Liver (tissue), 9 donors: ENCODE measurements around the gene NTF3. TPM values are rescaled to one million over a fixed set of nuclear protein-coding genes. Genes with fewer than 3 reads are reported as not detected.
A peak's percentile ranks its signal among the peaks of the same experiment; 100 is the strongest.

Experiments
- DNase-seq: peaks from one replicate; pipeline ENCODE4 v3.0.0-alpha.2; 2017; ENCODE audit warnings: low spot score
- H3K27ac ChIP-seq, 2 donors: one replicate each; pipeline ENCODE4 v1.7.0; 2013; ENCODE audit warnings: inconsistent platforms in 2 of 2, low read length in 2 of 2, control low read depth in 1 of 2, low read depth in 1 of 2, mild to moderate bottlenecking in 1 of 2
- H3K27me3 ChIP-seq, 4 donors: one replicate each; pipeline versions ENCODE4 v1.6.1 to v1.7.0; 2013; ENCODE audit warnings: low read length in 3 of 4, inconsistent platforms in 1 of 4, mild to moderate bottlenecking in 1 of 4, moderate library complexity in 1 of 4; ENCODE audit not compliant: control insufficient read depth in 4 of 4, insufficient read depth in 4 of 4
- H3K36me3 ChIP-seq, 4 donors: one replicate each; pipeline versions ENCODE4 v1.6.1 to v1.7.0; 2013; ENCODE audit warnings: low read length in 3 of 4, mild to moderate bottlenecking in 3 of 4, low read depth in 1 of 4, moderate library complexity in 1 of 4; ENCODE audit not compliant: control insufficient read depth in 4 of 4, insufficient read depth in 3 of 4
- H3K4me1 ChIP-seq, 4 donors: one replicate each; pipeline versions ENCODE4 v1.6.1 to v1.7.0; 2013; ENCODE audit warnings: low read length in 3 of 4, mild to moderate bottlenecking in 3 of 4, moderate library complexity in 1 of 4; ENCODE audit not compliant: control insufficient read depth in 4 of 4, insufficient read depth in 4 of 4
- H3K4me3 ChIP-seq, 3 donors: one replicate each; pipeline versions ENCODE4 v1.6.1 to v1.7.0; 2013; ENCODE audit warnings: low read length in 3 of 3, control low read depth in 1 of 3, low read depth in 1 of 3, mild to moderate bottlenecking in 1 of 3
- H3K9ac ChIP-seq, 2 donors: one replicate each; pipeline ENCODE4 v1.7.0; 2013; ENCODE audit warnings: low read length in 2 of 2, mild to moderate bottlenecking in 2 of 2, moderate library complexity in 2 of 2, control low read depth in 1 of 2, low read depth in 1 of 2
- H3K9me3 ChIP-seq, 4 donors: one replicate each; pipeline versions ENCODE4 v1.6.1 to v1.7.0; 2013; ENCODE audit warnings: low read length in 3 of 4; ENCODE audit not compliant: control insufficient read depth in 4 of 4
- ATF3 ChIP-seq: IDR thresholded peaks from 2 replicates; pipeline ENCODE4 v1.6.1; 2016; ENCODE audit warnings: antibody characterized with exemption
- EGR1 ChIP-seq, 2 donors: IDR thresholded peaks; 2 replicates each; pipeline ENCODE4 v1.6.1; 2016 to 2018; ENCODE audit warnings: antibody characterized with exemption in 2 of 2, low read depth in 2 of 2
- FOXA1 ChIP-seq: IDR thresholded peaks from 2 replicates; pipeline ENCODE4 v1.6.1; 2016; ENCODE audit warnings: antibody characterized with exemption
- GABPA ChIP-seq, 2 donors: IDR thresholded peaks in 1 of 2; conservative IDR thresholded peaks in 1 of 2; 2 replicates each; pipeline ENCODE4 v1.6.1; 2016; ENCODE audit warnings: antibody characterized with exemption in 2 of 2, mild to moderate bottlenecking in 1 of 2, moderate library complexity in 1 of 2
- HNF4A ChIP-seq, 2 donors: conservative IDR thresholded peaks; 2 replicates each; pipeline ENCODE4 v1.6.1; 2016; ENCODE audit warnings: antibody characterized with exemption in 2 of 2, mild to moderate bottlenecking in 2 of 2
- HNF4G ChIP-seq: IDR thresholded peaks from 2 replicates; pipeline ENCODE4 v1.6.1; 2016; ENCODE audit warnings: antibody characterized with exemption
- JUND ChIP-seq, 2 donors: IDR thresholded peaks; 2 replicates each; pipeline ENCODE4 v1.6.1; 2016; ENCODE audit warnings: antibody characterized with exemption in 2 of 2
- NR2F2 ChIP-seq: IDR thresholded peaks from 2 replicates; pipeline ENCODE4 v1.6.1; 2016; ENCODE audit warnings: antibody characterized with exemption
- RAD21 ChIP-seq, 2 donors: IDR thresholded peaks; 2 replicates each; pipeline ENCODE4 v1.6.1; 2016; ENCODE audit warnings: antibody characterized with exemption in 2 of 2, mild to moderate bottlenecking in 2 of 2
- REST ChIP-seq: IDR thresholded peaks from 2 replicates; pipeline ENCODE4 v1.6.1; 2016; ENCODE audit warnings: antibody characterized with exemption, mild to moderate bottlenecking
- RXRA ChIP-seq, 2 donors: IDR thresholded peaks; 2 replicates each; pipeline ENCODE4 v1.6.1; 2017 to 2018; ENCODE audit warnings: antibody characterized with exemption in 2 of 2, mild to moderate bottlenecking in 1 of 2
- SP1 ChIP-seq: IDR thresholded peaks from 2 replicates; pipeline ENCODE4 v1.6.1; 2018; ENCODE audit warnings: antibody characterized with exemption, mild to moderate bottlenecking
- TAF1 ChIP-seq: conservative IDR thresholded peaks from 2 replicates; pipeline ENCODE4 v1.6.1; 2016; ENCODE audit warnings: antibody characterized with exemption, mild to moderate bottlenecking
- YY1 ChIP-seq: IDR thresholded peaks from 2 replicates; pipeline ENCODE4 v1.6.1; 2016; ENCODE audit warnings: antibody characterized with exemption, mild to moderate bottlenecking
- ZBTB33 ChIP-seq: IDR thresholded peaks from 2 replicates; pipeline ENCODE4 v1.6.1; 2016; ENCODE audit warnings: antibody characterized with exemption
- WGBS: extraction: QIAGEN DNeasy Blood & Tissue Kit; methylation state at CpG from one replicate; pipeline ENCODE4 v1.1.7; 2013; 5-methylcytosine and 5-hydroxymethylcytosine counted together
- polyA plus RNA-seq, 2 donors: library from polyadenylated mRNA; stranded (reverse) in 1 of 2; unstranded in 1 of 2; fragments of 200-250 nt in 1 of 2; fragments of >200 nt in 1 of 2; fragmentation: Nextera tagmentation in 1 of 2; extraction: Ambion mirVana in 1 of 2; gene quantifications; one replicate each; pipeline versions ENCODE4 v1.2.1 to v1.2.3, GENCODE V29; 2013 to 2015
- total RNA-seq, 2 donors: library from RNA; depleted of rRNA; stranded (reverse); fragments of >200 nt; gene quantifications; one replicate each; pipeline ENCODE4 v1.2.3, GENCODE V29; 2014
- TF ChIP-seq, protein P1 (sequence below): fragments of 150-350 bp; IDR thresholded peaks from 2 replicates; pipeline ENCODE4 v1.5.1; 2017; ENCODE audit warnings: improper control_type of control experiment, low read depth, low read length; ENCODE audit not compliant: missing input control
- TF ChIP-seq, protein P2 (sequence below): IDR thresholded peaks from 2 replicates; pipeline ENCODE4 v1.6.1; 2016; ENCODE audit warnings: antibody characterized with exemption
- donor health status: healthy.
- donor health status: healthy.
- donor health status: healthy.
- donor health status: healthy.
- donor health status: healthy.

NTF3 gene
- total and polyA plus RNA-seq, 4 donors: 0.89 to 2.8 (median 1.5) TPM

DNA sequence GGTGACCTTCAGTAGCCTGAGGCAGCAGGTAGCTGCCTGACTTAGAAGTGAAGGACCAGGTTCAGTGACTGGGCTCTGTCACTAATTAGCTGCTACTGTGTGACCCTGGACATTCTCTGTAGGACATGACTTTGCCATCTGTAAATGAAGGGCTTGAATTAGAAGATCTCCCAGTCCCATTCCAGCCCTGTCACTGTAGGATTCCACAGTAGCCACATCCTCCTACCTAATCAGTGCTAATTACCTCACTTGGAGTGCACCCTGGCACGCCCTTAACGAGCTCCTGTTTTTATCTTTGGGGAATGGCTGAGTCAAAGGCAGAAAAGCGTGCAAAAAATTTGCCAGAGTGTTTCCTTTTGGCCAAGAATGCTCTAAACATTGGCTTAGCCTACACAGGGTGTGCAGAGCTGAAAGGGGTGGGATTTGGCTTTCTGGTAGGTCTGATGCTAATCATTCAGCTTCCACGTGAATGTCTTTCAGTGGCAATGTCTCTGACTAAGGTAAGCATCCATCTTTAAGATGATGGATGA is 6.8 kb downstream of the NTF3 start:
- H3K27ac ChIP-seq: no peak overlapping the region
- peaks cover 0 to 3% (median 0%) of the 10 kb centered on the region in 4 donors for H3K27me3 ChIP-seq
- no peaks in the 10 kb centered on the region for H3K36me3 ChIP-seq
- H3K9ac ChIP-seq: no peak overlapping the region
- no peak overlapping the region for H3K4me3 ChIP-seq
- TF ChIP-seq RXRA (IDR thresholded peaks at IDR 0.05) (peak in 1 of 2 donors; percentile 50), ZBTB33 (no peak)
- WGBS: 63% methylated on average over 4 of the region's 4 CpGs
- H3K9me3 ChIP-seq: no peaks in the 10 kb centered on the region
- no peak for DNase-seq
- H3K4me1 ChIP-seq: peaks cover 5 to 33% (median 19%) of the 10 kb centered on the region in 4 donors

DNA sequence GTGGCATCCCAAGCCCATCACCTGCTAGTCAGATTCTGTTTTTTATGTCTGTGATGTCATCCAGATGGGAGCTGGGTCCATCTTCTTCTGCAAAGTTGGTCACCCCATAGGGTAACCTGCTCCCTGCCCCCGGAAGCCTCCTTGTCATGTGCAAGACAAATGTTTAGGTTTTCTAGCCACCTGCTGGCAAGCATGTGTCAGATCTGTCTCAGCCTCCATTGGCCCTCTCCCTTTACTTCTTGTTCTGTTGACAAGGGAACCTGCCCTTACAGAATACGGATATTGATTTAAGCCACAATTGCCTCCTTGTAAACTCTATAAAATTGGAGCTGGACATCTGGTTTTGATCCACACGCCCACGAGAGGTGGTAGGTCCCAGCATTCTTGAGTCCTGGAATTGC is 7.5 kb downstream of the NTF3 start:
- peaks cover 0 to 3% (median 0%) of the 10 kb centered on the region in 4 donors for H3K27me3 ChIP-seq
- H3K9me3 ChIP-seq: no peaks in the 10 kb centered on the region
- TF ChIP-seq REST (no peak), RAD21 (IDR thresholded peaks at IDR 0.05) (no peak), JUND (IDR thresholded peaks at IDR 0.05) (no peak), TAF1 (no peak)
- no peak overlapping the region for H3K27ac ChIP-seq
- no peaks in the 10 kb centered on the region for H3K36me3 ChIP-seq
- no peak overlapping the region for H3K9ac ChIP-seq
- WGBS: 72% methylated on average over 4 of the region's 4 CpGs
- no peak for DNase-seq
- no peak overlapping the region for H3K4me3 ChIP-seq
- H3K4me1 ChIP-seq: peaks cover 5 to 30% (median 16%) of the 10 kb centered on the region in 4 donors

- Histone ChIP-seq H3K27ac (no peak overlapping the region), H3K9ac (no peak overlapping the region), H3K4me3 (no peak overlapping the region), H3K4me1 (peaks cover 5 to 27% (median 15%) of the 10 kb centered on the region in 4 donors), H3K9me3 (no peaks in the 10 kb centered on the region), H3K27me3 (peaks cover 0 to under 1% (median 0%) of the 10 kb centered on the region in 4 donors), H3K36me3 (no peaks in the 10 kb centered on the region)
- no peak for DNase-seq
- TF ChIP-seq NR2F2 (no peak), SP1 (no peak), HNF4G (no peak), YY1 (no peak), JUND (IDR thresholded peaks at IDR 0.05) (no peak), HNF4A (conservative IDR thresholded peaks at IDR 0.05) (no peak), ZBTB33 (no peak), EGR1 (IDR thresholded peaks at IDR 0.05; ENCODE audit: low read depth in 2 of 2) (no peak), GABPA (IDR thresholded peaks at IDR 0.05 in 1 of 2, conservative IDR thresholded peaks at IDR 0.05 in 1 of 2) (no peak), ATF3 (no peak), FOXA1 (no peak), TAF1 (no peak), RXRA (IDR thresholded peaks at IDR 0.05) (no peak), RAD21 (IDR thresholded peaks at IDR 0.05) (no peak)
- TF ChIP-seq, protein P1, sequence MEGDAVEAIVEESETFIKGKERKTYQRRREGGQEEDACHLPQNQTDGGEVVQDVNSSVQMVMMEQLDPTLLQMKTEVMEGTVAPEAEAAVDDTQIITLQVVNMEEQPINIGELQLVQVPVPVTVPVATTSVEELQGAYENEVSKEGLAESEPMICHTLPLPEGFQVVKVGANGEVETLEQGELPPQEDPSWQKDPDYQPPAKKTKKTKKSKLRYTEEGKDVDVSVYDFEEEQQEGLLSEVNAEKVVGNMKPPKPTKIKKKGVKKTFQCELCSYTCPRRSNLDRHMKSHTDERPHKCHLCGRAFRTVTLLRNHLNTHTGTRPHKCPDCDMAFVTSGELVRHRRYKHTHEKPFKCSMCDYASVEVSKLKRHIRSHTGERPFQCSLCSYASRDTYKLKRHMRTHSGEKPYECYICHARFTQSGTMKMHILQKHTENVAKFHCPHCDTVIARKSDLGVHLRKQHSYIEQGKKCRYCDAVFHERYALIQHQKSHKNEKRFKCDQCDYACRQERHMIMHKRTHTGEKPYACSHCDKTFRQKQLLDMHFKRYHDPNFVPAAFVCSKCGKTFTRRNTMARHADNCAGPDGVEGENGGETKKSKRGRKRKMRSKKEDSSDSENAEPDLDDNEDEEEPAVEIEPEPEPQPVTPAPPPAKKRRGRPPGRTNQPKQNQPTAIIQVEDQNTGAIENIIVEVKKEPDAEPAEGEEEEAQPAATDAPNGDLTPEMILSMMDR: no peak
- TF ChIP-seq, protein P2, sequence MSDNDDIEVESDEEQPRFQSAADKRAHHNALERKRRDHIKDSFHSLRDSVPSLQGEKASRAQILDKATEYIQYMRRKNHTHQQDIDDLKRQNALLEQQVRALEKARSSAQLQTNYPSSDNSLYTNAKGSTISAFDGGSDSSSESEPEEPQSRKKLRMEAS: no peak
These were observed 7.9 kb downstream of the NTF3 start for GRCh38 chr12:5439788-5440300.
